ENCODE measurements around the gene RELCH.

The RELCH gene

DNA sequence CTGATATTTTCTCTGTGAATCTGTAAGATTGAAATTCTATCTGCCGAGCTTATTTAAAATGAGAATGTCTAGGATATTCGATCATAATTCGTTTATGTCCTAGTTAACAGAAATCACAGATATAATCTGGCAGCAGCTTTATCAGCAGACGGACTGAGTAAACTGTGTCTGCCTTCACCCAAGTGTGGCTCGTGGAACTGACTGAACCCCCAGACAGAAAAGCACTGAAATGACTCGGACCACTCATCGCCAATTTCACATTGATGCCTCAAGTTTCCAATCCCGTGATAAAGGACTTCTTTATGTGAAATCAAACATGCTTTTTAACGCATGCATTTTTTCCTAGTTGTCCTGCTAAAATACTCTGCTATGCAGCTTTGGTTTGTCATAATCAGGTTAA, 153.9 kb downstream of the RELCH start:
- DNase-seq (ENCODE audit: low read depth in 2 of 2), result no peak

DNA sequence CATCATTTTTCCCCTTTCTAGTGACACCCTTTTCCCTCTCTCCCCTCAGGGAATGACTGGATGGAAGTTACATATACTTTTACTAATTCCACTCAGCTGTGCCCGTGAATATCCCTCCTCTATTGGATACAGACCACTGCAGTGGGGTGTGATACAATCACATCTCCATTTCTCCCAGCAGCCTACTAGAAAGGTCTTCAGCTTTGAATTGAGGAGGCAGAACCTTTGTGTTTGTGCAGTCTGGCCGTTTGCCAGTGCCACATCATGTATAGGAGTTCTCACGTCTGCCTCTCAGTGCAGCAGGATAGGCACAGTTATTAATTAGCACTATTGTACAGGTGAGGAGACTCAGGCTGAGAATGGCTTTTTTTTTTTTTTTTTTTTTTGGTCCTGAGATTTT, 154.4 kb downstream of the RELCH start:
- DNase-seq (ENCODE audit: low read depth in 2 of 2), result no peak

DNA sequence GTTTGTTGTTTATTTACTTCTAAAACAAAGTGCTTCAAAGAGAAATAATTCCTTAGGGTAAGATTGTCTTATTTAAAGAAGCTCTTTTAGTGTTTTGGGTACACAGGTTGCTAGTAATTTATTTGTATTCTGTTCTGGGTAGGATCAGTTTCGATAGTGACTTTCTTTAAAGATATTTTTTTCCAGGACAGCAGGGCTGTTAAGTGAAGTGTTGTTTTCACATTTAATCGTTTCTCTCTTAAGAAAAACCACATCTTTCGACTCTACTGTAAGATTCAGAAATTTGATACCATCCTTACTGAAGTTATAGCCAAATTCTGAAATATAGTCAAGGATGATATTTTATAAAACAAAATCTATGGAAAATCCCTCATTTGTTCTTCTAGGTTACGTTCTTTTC, 155.8 kb downstream of the RELCH start:
- no peak for DNase-seq (ENCODE audit: low read depth in 2 of 2)

DNA sequence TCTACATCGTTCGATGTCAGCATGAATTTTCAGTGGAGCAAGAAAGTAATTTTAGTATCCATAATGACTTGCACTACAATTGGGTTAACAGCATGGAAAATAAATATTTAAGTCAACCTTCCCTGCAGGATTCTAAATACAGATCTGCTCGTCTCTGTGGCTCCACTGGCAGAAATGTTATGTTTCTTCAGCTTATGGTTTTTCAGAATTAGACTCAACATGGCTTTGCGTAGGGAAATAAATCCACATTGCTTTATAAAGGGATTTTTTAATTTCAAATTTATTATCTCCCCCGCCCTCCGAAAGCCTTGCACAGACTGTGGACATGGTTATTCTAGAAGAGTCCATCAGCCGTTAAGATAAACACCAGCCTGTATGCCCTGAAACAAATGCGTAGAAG, 156.3 kb downstream of the RELCH start:
- no peak for DNase-seq (ENCODE audit: low read depth in 2 of 2)

DNA sequence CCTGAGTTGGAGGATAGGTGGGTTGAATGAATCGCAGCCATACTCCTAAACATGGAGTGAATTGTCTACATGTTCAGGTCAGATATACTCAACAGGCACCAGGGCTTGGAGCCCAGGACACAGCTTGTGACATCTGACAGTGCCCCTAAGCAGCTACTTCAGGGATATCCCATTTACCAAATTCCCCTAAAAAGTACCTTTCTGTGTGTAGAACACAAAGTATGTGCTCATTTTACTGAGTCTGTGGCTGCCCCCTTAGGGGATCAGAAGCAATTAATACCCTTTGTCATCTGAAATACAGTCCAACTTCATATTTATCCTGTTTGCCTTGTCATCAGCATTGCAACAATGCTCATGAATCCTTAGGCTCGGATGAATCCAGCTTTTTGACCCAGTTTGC, 158.9 kb downstream of the RELCH start:
- DNase-seq (ENCODE audit: low read depth in 2 of 2), result no peak

DNA sequence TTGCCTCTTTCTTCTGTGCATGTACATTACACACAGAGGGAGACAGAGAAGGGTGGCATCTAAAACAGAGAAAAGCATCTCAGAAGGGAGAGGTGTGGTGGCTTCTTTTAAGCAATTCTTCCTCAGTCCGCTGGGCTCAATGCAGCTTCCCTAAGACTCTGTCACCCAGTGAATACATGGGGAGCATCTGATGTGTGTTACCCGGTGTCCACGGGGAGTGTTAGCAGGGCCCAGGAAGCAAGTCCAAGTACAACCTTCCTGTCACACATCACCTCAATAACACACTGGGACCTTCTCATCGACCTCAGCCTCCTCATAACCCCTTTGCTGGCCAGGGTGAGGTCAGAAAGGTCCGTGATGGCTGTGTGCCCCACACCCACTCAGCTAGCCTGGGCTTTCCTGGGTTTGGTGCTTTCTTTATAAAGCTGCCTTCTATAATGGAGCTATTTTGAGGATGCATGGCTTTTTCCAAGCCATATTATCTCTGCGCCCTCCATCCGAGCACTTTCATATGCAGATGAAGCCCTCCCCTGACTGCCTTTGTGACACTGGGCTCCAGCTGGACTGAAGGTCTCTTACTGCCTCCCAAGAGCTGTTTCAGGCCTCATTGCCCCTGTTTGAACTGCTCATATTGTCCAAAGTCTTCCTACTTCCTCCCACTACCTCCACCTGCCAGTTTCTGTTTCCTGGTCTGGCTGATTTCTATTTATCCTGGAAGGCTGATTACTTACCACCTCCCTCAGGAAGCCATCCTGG, 159.5 kb downstream of the RELCH start:
- DNase-seq (ENCODE audit: low read depth in 2 of 2), result no peak

DNA sequence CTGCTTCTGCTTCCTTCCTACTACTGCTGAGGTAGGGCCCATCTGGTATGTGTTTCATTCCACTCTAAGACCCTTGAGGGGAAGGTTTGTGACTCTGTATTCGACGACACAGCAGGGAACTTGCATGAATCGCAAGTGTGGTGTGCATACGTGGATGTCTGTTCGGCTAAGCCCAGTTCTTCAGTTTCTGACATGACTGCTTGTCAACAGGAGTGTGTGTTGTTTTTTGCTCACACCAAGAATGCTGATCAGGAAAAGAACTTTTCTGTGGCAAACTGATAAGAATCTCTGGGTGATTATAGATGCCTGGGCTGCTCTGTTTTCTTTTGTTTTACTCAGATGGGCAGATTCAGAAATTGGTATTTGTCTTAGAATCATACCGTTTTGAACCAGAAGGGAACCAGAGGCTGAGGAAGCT, 160.0 kb downstream of the RELCH start:
- DNase-seq (ENCODE audit: low read depth in 2 of 2), result no peak

DNA sequence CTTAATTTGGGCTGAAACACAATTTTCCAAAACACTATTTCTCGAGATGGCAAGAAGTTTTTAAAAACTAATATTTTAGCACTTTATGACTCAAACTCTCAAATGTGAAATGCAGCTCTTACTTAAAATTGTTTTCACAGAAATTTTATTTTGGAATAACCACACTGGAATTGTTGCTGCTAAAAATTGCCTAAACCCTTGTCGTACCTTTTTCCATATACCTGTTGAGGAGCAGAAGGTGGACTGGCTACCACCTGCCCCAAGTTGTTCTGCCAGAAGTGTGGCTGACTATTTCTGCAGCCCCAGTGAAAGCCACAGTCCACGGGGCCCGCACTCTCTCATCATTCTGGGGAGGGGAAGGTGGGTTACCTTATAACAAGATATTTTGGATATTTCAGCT, 161.4 kb downstream of the RELCH start:
- no peak for DNase-seq (ENCODE audit: low read depth in 2 of 2)

DNA sequence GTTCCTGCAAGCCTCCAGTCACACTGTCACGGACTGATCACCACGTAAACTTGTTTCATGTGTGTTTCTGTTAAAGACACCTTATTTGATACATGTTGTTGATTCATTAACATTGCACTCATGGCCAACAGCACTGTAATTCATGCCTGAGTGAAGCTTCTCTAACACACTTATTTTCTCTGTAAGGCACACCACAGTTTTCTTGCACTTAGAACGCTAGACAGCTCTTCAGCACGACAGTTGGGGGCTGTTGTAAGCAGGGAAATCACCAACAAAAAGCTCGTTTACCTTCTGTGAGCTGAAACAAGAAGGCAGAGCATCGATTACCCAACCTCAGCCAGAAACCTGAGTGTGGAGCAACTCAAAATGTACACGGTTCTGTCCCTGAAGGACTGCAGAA, 166.1 kb downstream of the RELCH start:
- DNase-seq (ENCODE audit: low read depth in 2 of 2), result no peak

DNA sequence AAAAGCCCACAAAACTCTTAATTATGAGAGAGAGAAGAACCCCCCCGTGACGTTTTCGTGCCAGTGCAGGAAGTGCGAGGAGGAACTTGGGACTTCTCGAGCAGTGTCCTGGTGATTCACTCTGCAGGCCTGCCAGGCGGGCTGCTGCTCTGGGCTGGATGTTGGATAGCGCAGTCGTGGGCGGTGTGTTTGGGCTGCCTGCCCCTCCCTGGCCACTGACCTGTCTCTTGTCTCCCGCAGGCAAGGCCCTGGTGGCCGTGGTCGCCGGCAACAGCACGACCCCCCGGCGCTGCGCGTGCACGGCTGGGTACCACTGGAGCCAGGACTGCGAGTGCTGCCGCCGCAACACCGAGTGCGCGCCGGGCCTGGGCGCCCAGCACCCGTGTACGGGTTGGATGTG, 167.1 kb downstream of the RELCH start:
- DNase-seq (ENCODE audit: low read depth in 2 of 2), result no peak

DNA sequence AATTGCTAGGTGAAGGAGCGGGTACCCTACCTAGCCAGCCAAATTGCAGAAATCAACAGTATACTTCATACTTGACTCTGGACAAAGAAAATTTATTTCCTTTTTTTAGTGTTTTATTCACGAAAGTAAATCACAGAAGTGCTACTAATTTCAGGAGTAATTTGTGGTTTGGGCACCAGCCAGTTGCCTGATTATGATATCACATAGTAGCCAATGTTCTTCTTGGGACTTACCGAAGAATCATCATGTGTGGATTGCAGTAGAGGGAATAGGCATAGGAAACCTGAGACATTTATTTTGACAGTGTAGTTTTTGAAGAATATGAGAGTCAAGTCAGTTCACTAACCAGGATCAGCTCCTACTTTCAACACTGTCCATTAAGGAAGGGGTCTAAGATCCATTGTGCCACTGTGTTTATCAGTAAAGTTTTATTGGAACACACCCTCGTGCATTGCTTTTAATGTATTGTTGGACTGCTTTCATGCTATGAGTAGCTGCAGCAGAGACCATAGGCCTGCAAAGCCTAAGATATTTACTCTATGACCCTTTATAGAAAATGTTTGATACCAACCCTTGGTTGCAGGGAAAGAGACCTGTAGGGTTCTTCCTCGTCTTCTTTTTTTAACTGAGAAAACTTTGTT, 170.1 kb downstream of the RELCH start:
- no peak for DNase-seq (ENCODE audit: low read depth in 2 of 2)

Data from stimulated activated CD8-positive, alpha-beta memory T cell treated with anti-CD3 and anti-CD28 coated beads, Interleukin-2, amount 100 ng/mL, for 48 hours (primary cell).